ENCODE measurements around the gene MORC3. TPM values are rescaled to one million over a fixed set of nuclear protein-coding genes. Genes with fewer than 3 reads are reported as not detected.
"Not testable (repeated sequence)": the region's sequence is repeated elsewhere in the genome, so short reads cannot be mapped to it uniquely, and the experiment has no call there.

The MORC3 gene, protein sequence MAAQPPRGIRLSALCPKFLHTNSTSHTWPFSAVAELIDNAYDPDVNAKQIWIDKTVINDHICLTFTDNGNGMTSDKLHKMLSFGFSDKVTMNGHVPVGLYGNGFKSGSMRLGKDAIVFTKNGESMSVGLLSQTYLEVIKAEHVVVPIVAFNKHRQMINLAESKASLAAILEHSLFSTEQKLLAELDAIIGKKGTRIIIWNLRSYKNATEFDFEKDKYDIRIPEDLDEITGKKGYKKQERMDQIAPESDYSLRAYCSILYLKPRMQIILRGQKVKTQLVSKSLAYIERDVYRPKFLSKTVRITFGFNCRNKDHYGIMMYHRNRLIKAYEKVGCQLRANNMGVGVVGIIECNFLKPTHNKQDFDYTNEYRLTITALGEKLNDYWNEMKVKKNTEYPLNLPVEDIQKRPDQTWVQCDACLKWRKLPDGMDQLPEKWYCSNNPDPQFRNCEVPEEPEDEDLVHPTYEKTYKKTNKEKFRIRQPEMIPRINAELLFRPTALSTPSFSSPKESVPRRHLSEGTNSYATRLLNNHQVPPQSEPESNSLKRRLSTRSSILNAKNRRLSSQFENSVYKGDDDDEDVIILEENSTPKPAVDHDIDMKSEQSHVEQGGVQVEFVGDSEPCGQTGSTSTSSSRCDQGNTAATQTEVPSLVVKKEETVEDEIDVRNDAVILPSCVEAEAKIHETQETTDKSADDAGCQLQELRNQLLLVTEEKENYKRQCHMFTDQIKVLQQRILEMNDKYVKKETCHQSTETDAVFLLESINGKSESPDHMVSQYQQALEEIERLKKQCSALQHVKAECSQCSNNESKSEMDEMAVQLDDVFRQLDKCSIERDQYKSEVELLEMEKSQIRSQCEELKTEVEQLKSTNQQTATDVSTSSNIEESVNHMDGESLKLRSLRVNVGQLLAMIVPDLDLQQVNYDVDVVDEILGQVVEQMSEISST
- total RNA-seq = 135 TPM

- no peak for FAIRE-seq
Observed at GRCh38 chr21:36319767-36320420, at the start of gene MORC3. Gene MORC3 (plus strand): TSS chr21:36320197. CDS start chr21:36320265, 68 bp downstream.

DNA sequence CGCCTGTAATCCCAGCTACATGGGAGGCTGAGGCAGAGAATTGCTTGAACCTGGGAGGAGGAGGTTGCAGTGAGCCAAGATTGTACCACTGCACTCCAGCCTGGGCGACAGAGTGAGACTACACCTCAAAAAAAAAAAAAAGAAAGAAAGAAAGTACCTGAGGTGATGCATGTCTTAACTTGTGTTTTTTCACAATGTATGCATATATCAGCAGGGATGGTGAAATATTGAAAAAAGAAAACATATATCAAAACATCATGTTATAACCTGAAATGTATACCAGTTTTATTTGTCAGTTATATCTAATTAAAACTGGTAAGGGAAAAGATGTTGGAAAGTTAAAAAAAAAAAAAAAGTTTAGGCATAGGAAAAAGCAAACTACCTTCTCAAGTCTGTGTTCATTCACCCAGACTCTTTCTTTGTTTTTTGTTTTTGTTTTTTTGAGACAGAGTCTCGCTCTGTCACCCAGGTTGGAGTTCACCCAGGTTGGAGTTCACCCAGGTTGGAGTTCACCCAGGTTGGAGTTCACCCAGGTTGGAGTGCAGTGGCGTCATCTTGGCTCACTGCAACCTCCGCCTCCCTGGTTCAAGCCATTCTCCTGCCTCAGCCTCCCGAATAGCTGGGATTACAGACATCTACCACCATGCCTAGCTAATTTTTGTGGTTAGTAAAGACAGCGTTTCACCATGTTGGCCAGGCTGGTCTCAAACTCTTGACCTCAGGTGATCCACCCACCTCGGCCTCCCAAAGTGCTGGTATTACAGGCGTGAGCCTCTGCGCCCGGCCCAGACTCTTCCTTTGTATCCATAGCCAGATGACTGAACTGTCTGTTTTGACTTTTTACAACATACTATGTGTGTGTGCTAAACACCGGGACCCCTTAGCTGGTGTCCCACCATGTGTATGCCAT lies 49.0 kb upstream of the MORC3 start:
- FAIRE-seq; DNase-seq (ENCODE audit: low spot score in 2 of 2): not testable (repeated sequence)

More at GRCh38 chr21:36319767-36320420, at the start of gene MORC3:
- DNase-seq (ENCODE audit: low spot score in 2 of 2) = peak; percentile 96

DNA sequence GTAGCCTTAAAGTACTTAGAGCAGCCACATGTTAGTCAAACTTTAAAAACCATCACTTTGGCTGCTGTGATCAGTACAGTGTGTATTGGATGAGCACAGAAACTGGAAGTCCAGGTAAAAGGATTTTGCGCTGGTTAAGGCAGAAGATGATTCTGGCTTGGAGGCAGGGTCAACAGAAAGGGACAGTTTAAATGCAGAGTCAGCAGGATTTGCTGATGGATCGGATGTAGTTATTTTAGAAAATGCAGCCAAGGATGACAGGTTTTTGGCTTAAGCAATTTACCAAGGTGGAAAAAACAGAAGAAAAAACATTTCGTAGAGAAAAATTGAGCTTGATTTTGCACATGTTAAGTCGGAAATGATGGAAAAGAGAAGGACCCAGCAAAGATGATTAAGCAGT lies 45.9 kb upstream of the MORC3 start:
- DNase-seq (ENCODE audit: low spot score in 2 of 2) (no peak), FAIRE-seq (no peak)

- DNase-seq (ENCODE audit: low spot score in 2 of 2) = no peak
- FAIRE-seq = no peak
Observed at GRCh38 chr21:36282568-36283230, 37.3 kb upstream of the MORC3 start.

- not testable (repeated sequence) for DNase-seq (ENCODE audit: low spot score in 2 of 2); FAIRE-seq
Observed at GRCh38 chr21:36283231-36283622, 36.8 kb upstream of the MORC3 start.

- no peak for DNase-seq (ENCODE audit: low spot score in 2 of 2)
- FAIRE-seq = no peak
Observed at GRCh38 chr21:36288651-36289243, 31.2 kb upstream of the MORC3 start.

GRCh38 chr21:36291509-36291908 lies 28.5 kb upstream of the MORC3 start:
- FAIRE-seq (no peak), DNase-seq (ENCODE audit: low spot score in 2 of 2) (no peak)

DNA sequence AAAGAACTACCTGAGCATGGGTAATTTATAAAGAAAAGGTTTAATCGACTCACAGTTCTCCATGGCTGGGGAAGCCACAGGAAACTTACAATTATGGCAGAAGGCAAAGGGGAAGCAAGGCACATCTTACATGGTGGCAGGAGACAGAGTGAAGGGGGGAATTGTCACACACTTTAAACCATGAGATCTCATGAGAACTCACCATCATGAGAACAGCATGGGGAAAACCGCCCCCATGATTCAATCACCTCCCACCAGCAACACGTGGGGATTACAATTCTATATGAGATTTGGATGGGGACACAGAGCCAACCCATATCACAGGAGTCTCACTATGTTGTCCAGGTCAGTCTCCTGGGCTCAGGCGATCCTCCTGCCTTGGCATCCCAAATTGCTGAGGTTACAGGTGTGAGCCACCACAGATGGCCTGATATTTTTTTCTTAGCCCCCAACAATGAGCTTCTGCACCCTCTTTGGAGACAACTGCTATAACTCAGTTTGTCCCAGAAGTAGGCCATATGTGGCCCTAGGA lies 22.5 kb upstream of the MORC3 start:
- DNase-seq (ENCODE audit: low spot score in 2 of 2) (no peak), FAIRE-seq (no peak)

DNA sequence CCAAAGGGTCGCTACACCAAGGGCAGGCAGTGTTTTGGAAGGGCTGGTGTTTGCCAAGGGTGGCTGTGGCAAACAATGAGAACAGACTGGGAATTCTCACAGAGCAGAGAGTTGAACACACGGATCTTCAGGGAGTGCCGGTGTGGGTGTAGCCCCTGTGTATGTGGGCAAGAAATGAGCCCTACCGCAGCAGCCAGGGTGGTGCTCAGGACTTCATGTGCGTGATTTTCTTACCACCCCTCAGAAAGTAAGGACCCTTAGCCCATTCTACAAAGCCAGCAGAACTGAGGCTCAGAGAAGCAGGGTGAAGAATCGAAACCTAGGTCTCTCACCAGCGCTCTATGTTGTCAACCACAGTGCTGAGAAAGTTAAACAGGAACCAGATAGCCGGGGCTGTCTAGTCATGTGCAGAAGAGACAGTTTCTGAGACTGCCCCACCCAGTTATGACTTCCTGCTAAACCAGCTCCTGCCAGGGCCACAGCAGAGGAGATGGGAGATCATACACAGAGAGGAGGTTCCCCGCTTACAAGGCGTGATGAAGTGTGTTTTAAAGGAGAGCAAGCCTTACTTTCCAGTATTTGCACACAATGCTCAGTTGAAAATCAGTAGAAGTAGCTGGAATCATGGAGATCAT lies 21.9 kb upstream of the MORC3 start:
- DNase-seq (ENCODE audit: low spot score in 2 of 2) (no peak), FAIRE-seq (no peak)

- no peak for DNase-seq (ENCODE audit: low spot score in 2 of 2)
- FAIRE-seq = no peak
Observed at GRCh38 chr21:36306872-36307534, 13.0 kb upstream of the MORC3 start.

DNA sequence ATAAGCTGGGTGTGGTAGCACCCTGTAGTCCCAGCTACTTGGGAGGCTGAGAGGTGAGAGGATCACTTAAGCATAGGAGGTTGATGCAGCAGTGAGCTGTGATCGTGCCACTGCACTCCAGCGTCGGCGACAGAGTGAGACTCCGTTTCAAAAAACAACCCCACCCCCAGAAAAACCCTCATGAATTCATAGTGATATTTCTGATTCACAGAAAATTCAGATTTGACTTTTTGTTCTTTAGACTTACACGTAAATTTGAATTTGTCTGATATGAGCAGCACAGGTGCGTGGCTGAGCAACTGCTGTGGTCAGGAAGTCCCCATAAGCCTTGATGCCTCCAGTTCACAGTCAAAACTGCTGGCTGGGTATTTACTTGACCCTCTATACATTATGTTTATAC lies 10.0 kb upstream of the MORC3 start:
- no peak for FAIRE-seq

DNA sequence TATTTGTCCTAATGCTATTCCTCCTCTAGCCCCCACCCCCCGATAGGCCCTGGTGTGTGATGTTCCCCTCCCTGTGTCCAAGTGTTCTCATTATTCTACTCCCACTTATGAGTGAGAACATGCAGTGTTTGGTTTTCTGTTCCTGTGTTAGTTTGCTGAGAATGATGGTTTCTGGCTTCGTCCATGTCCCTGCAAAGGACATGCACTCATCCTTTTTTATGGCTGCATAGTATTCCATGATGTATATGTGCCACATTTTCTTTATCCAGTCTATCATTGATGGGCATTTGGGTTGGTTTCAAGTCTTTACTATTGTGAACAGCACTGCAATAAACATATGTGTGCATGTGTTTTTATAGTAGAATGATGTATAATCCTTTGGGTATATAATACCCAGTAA lies 6.6 kb upstream of the MORC3 start:
- not testable (repeated sequence) for FAIRE-seq; DNase-seq (ENCODE audit: low spot score in 2 of 2)

More for the DNA sequence above, 10.0 kb upstream of the MORC3 start:
- DNase-seq (ENCODE audit: low spot score in 2 of 2) = no peak

- not testable (repeated sequence) for FAIRE-seq; DNase-seq (ENCODE audit: low spot score in 2 of 2)
Observed at GRCh38 chr21:36316045-36316444, 4.0 kb upstream of the MORC3 start.

GRCh38 chr21:36316872-36317484 lies 3.0 kb upstream of the MORC3 start:
- DNase-seq (ENCODE audit: low spot score in 2 of 2) (no peak), FAIRE-seq (no peak)

DNA sequence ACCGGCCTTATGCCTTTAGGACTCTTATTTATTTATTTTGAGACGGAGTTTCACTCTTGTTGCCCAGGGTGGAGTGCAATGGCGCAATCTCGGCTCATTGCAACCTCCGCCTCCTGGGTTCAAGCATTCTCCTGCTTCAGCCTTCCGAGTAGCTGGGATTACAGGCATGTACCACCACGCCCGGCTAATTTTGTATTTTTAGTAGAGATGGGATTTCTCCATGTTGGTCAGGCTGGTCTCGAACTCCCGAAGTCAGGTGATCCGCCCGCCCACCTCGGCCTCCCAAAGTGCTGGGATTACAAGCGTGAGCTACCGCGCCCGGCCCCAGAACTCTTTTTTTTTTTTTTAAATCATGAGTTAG lies 611 bp upstream of the MORC3 start:
- FAIRE-seq; DNase-seq (ENCODE audit: low spot score in 2 of 2): not testable (repeated sequence)

DNA sequence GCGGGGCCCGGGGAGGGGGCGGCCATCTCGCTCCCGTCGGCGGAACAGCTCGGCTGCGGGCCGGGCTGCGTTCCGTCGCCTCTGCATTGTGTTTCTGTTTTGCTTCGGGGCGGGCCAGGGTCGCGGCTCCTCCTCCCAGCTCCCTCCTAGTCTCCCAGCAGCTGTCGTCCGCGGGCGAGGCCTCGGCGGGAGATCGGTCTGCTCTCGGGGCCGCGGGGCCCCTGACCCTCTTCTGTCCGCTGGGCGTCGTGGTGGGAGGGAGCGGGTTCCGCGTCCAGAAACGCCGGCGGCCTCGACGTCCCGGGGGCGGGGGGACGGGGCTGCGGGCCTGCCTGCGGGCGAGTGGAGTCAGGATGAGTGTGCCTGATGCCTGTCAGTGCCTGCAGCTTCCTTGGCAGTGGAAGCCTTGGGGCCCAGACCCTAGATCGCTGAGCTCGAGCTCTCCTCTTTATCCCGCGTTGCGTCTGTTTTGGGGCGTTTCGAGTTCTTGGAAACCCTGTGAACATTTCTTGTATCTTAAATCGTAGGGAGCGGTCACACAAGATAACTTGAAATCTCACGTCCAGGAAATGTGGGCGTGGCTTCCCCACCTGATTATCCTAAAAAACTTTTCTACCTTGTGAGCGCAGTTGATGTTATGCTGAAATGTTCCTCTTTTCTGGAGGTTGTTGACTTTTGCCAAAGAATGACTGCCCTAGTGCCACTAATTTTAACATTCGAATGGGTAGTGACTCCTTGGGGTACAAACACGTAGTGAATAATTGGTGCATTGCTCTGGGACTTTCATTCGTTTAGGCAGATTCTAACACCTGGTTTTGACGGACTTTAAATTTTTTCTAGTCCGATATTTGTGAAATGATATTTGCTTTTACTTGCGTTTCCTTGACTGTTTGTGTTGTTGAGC lies 676 bp downstream of the MORC3 start:
- peak; percentile 46 to 64 for DNase-seq (ENCODE audit: low spot score in 2 of 2)
- no peak for FAIRE-seq
